Measurements from ENCODE around the gene EXOC2. TPM values are rescaled to one million over a fixed set of nuclear protein-coding genes. Genes with fewer than 3 reads are reported as not detected.

The EXOC2 gene
- total RNA-seq, 1 donor from 2014 or later = 29.2 TPM

DNA sequence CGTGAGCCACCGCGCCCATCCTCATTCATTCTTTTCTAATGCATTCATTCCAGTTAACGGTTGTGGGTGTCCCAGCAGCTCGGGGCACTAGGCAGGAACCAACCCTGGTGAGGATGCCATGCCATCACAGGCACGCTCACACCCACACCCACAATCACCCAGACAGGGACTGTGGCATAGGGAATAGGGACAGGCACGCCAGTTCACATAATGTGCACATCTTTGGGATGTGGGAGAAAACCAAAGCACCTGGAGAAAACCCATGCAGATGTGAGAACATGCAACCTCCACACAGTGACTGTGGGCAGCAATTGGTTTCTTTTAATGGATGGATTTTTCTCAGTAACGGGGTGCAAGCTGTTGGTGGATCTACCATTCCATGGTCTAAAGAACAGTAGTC, 237.1 kb downstream of the EXOC2 start:
- Histone ChIP-seq H3K36me3 (ENCODE audit: control insufficient read depth, insufficient read depth, low read length) (no peaks in the 10 kb centered on the region), H3K4me3 (ENCODE audit: low read depth, low read length) (no peak overlapping the region), H3K27me3 (ENCODE audit: control insufficient read depth, insufficient read depth, low read length) (peaks cover 2% of the 10 kb centered on the region)
- FAIRE-seq = no peak
- no peak for TF ChIP-seq CTCF (IDR thresholded peaks at IDR 0.05; ENCODE audit: insufficient read depth, low read length, severe bottlenecking)
- no peak for DNase-seq (ENCODE audit: low read depth)

DNA sequence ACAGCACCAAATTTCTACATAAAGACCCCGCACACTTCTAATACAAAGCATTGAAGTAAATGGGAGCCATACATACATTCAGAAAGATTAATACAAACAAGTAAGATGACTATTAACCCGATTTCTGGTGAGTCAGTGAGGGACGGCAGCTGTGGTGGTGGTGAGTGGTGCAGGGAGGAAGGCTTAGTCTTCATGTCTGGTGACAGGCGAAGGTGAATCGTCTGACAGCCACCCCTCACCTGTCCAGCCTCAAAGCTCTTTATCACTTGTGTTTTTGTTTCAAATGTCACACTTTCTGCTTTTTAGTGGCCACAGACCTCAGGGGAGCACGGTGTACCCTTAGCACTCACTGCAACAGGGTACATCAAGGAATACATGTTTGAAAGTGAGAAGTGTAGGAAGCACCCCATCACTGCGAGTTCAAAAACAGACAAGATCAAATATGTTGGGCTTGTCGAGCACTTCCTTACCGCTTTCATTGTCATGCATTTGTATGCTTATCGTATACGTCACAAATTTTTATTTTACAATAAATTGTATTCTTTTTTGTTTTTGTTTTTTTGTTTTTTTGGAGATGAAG, 237.8 kb downstream of the EXOC2 start:
- no peak overlapping the region for H3K4me3 ChIP-seq (ENCODE audit: low read depth, low read length)
- peaks cover 2% of the 10 kb centered on the region for H3K27me3 ChIP-seq (ENCODE audit: control insufficient read depth, insufficient read depth, low read length)
- DNase-seq (ENCODE audit: low read depth) = peak; percentile 9
- no peaks in the 10 kb centered on the region for H3K36me3 ChIP-seq (ENCODE audit: control insufficient read depth, insufficient read depth, low read length)
- no peak for TF ChIP-seq CTCF (IDR thresholded peaks at IDR 0.05; ENCODE audit: insufficient read depth, low read length, severe bottlenecking)
- no peak for FAIRE-seq

GRCh38 chr6:454148-454991, 238.6 kb downstream of the EXOC2 start:
- H3K4me3 ChIP-seq (ENCODE audit: low read depth, low read length) = no peak overlapping the region
- FAIRE-seq = no peak
- TF ChIP-seq CTCF (IDR thresholded peaks at IDR 0.05; ENCODE audit: insufficient read depth, low read length, severe bottlenecking) = no peak
- H3K36me3 ChIP-seq (ENCODE audit: control insufficient read depth, insufficient read depth, low read length) = no peaks in the 10 kb centered on the region
- H3K27me3 ChIP-seq (ENCODE audit: control insufficient read depth, insufficient read depth, low read length) = peaks cover 2% of the 10 kb centered on the region
- no peak for DNase-seq (ENCODE audit: low read depth)

GRCh38 chr6:453152-453551, 239.8 kb downstream of the EXOC2 start:
- TF ChIP-seq CTCF (IDR thresholded peaks at IDR 0.05; ENCODE audit: insufficient read depth, low read length, severe bottlenecking) = no peak
- peaks cover 2% of the 10 kb centered on the region for H3K27me3 ChIP-seq (ENCODE audit: control insufficient read depth, insufficient read depth, low read length)
- no peak for FAIRE-seq
- no peak overlapping the region for H3K4me3 ChIP-seq (ENCODE audit: low read depth, low read length)
- no peak for DNase-seq (ENCODE audit: low read depth)
- no peaks in the 10 kb centered on the region for H3K36me3 ChIP-seq (ENCODE audit: control insufficient read depth, insufficient read depth, low read length)

GRCh38 chr6:452301-453067, 240.5 kb downstream of the EXOC2 start:
- no peak for DNase-seq (ENCODE audit: low read depth)
- H3K4me3 ChIP-seq (ENCODE audit: low read depth, low read length) = no peak overlapping the region
- TF ChIP-seq CTCF (IDR thresholded peaks at IDR 0.05; ENCODE audit: insufficient read depth, low read length, severe bottlenecking) = no peak
- H3K27me3 ChIP-seq (ENCODE audit: control insufficient read depth, insufficient read depth, low read length) = peaks cover 2% of the 10 kb centered on the region
- FAIRE-seq = no peak
- no peaks in the 10 kb centered on the region for H3K36me3 ChIP-seq (ENCODE audit: control insufficient read depth, insufficient read depth, low read length)
